ENCODE data around the gene PACSIN2.
"Not testable (repeated sequence)": the region's sequence is repeated elsewhere in the genome, so short reads cannot be mapped to it uniquely, and the experiment has no call there.

Gene PACSIN2

DNA sequence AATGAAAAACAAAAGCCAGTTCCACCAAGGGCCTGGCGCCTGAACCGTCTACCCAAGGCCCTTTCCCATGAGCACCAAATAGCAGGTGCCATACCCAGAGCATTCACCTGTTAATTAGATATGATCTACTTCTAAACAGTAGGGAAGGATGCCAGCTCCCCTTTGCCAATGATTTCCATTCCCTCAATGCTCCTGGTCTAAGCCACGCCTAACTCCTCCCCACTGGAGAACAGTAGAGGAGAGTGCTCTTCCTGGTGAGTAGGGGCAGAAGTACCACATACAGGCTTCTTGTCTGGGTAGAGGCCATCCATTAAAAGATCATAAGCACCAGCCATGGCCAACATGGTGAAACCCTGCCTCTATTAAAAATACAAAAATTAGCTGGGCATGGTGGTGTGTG lies 40.7 kb downstream of the PACSIN2 start:
- TF ChIP-seq, protein P1, sequence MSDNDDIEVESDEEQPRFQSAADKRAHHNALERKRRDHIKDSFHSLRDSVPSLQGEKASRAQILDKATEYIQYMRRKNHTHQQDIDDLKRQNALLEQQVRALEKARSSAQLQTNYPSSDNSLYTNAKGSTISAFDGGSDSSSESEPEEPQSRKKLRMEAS (IDR thresholded peaks at IDR 0.05; ENCODE audit: low read depth, low read length), result no peak
- TF ChIP-seq, protein P2, sequence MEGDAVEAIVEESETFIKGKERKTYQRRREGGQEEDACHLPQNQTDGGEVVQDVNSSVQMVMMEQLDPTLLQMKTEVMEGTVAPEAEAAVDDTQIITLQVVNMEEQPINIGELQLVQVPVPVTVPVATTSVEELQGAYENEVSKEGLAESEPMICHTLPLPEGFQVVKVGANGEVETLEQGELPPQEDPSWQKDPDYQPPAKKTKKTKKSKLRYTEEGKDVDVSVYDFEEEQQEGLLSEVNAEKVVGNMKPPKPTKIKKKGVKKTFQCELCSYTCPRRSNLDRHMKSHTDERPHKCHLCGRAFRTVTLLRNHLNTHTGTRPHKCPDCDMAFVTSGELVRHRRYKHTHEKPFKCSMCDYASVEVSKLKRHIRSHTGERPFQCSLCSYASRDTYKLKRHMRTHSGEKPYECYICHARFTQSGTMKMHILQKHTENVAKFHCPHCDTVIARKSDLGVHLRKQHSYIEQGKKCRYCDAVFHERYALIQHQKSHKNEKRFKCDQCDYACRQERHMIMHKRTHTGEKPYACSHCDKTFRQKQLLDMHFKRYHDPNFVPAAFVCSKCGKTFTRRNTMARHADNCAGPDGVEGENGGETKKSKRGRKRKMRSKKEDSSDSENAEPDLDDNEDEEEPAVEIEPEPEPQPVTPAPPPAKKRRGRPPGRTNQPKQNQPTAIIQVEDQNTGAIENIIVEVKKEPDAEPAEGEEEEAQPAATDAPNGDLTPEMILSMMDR (IDR thresholded peaks at IDR 0.05; ENCODE audit: low read depth, low read length), result no peak
- TF ChIP-seq POLR2A (IDR thresholded peaks at IDR 0.05; ENCODE audit: extremely low read depth, insufficient read length), result no peak
- TF ChIP-seq MYC (IDR thresholded peaks at IDR 0.05; ENCODE audit: low read depth, low read length), result no peak
- no peak overlapping the region for H3K4me3 ChIP-seq (ENCODE audit: low read depth, low read length)
- no peak for DNase-seq (ENCODE audit: low read depth)

DNA sequence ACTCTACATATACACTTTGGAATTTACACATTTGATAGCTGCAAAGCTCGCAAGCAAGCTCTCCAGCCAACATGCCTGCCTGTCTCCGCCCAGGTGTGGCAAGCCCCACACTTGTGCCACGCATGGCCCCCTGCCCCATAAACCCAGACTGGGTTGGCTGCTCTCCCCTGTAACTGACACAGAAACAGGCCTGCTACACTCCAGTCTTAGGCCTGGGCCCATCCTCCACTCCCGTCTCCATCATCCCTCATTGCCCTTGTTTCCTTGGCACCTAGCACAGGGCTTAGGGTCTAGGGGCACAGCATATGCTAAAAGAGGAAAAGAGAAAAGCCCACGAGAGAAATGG lies 41.4 kb downstream of the PACSIN2 start:
- DNase-seq (ENCODE audit: low read depth), result no peak
- no peak overlapping the region for H3K4me3 ChIP-seq (ENCODE audit: low read depth, low read length)
- TF ChIP-seq MYC (IDR thresholded peaks at IDR 0.05; ENCODE audit: low read depth, low read length) (no peak), POLR2A (IDR thresholded peaks at IDR 0.05; ENCODE audit: extremely low read depth, insufficient read length) (no peak)
- TF ChIP-seq, protein P1 (IDR thresholded peaks at IDR 0.05; ENCODE audit: low read depth, low read length), result no peak
- TF ChIP-seq, protein P2 (IDR thresholded peaks at IDR 0.05; ENCODE audit: low read depth, low read length), result no peak

DNA sequence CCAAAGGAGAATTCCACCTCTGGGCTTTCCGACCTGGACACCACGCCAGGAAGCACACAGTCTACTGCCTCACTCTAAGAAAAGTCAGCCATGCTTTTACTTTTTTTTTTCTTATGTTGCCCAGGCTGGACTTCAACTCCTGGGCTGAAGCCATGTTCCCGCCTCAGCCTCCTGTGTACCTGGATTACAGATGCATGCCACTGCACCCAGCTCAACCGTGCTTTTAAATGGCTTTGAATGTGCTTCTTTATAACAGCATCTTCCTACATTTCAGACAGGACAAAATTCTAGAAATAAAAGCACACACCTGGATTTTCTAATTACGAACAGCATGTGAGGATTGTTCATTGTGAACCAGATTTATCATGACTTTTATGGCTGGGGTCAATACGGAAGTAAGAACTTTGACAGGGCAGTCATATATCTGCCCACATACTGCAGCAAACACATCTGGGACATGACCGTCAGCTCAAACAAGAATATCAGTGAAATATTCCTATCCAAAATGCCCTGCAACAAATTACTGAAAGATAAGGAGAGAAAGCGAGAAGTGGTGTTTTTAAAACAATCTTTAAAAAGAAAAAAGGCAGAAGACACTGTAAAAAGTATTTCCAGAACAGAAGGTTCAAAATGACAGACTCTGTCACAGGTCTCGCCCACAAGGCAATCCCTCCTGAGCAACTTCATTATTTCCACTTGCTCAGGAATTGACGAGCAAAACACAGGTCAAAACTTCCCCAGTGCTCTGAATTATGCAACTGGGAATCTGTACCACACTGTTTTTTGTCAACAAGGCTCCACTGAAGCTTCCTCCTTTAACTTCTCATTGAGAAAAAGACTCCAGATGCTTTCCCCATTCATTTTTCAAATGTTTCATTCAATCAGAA lies 42.1 kb downstream of the PACSIN2 start:
- TF ChIP-seq, protein P1 (IDR thresholded peaks at IDR 0.05; ENCODE audit: low read depth, low read length), result no peak
- TF ChIP-seq, protein P2 (IDR thresholded peaks at IDR 0.05; ENCODE audit: low read depth, low read length), result no peak
- no peak overlapping the region for H3K4me3 ChIP-seq (ENCODE audit: low read depth, low read length)
- DNase-seq (ENCODE audit: low read depth), result peak; percentile 66

DNA sequence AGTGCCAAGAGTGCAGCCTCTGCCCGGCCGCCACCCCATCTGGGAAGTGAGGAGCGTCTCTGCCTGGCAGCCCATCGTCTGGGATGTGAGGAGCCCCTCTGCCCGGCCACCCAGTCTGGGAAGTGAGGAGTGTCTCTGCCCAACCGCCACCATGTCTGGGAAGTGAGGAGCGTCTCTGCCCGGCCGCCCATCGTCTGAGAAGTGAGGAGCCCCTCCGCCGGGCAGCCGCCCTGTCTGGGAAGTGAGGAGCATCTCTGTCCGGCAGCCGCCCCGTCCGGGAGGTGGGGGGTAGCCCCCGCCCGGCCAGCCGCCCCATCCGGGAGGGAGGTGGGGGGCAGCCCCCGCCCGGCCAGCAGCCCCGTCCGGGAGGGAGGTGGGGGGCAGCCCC lies 43.5 kb downstream of the PACSIN2 start:
- not testable (repeated sequence) for H3K4me3 ChIP-seq (ENCODE audit: low read depth, low read length); DNase-seq (ENCODE audit: low read depth)

DNA sequence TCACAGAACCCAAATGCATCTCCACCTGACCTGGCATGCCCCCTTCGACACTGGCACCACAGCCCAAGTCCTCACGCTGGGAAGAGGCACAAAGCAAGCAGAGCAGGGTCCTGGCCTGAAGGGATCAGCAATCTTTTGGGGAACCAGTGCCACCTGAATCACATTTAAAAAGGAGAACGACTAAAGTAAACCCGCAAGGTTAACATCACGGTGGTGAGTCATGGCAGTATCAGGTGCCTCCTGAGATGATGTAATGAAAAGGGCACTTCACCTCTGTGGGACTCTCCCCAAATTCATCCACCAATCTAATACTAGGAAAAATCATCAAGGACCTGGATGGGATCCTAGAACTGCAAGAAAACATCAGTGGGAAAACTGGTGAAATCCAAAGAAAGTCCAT lies 44.9 kb downstream of the PACSIN2 start:
- no peak overlapping the region for H3K4me3 ChIP-seq (ENCODE audit: low read depth, low read length)
- no peak for DNase-seq (ENCODE audit: low read depth)
- TF ChIP-seq, protein P1 (IDR thresholded peaks at IDR 0.05; ENCODE audit: low read depth, low read length), result no peak
- TF ChIP-seq, protein P2 (IDR thresholded peaks at IDR 0.05; ENCODE audit: low read depth, low read length), result no peak
- TF ChIP-seq MYC (IDR thresholded peaks at IDR 0.05; ENCODE audit: low read depth, low read length) (no peak), POLR2A (IDR thresholded peaks at IDR 0.05; ENCODE audit: extremely low read depth, insufficient read length) (no peak)

DNA sequence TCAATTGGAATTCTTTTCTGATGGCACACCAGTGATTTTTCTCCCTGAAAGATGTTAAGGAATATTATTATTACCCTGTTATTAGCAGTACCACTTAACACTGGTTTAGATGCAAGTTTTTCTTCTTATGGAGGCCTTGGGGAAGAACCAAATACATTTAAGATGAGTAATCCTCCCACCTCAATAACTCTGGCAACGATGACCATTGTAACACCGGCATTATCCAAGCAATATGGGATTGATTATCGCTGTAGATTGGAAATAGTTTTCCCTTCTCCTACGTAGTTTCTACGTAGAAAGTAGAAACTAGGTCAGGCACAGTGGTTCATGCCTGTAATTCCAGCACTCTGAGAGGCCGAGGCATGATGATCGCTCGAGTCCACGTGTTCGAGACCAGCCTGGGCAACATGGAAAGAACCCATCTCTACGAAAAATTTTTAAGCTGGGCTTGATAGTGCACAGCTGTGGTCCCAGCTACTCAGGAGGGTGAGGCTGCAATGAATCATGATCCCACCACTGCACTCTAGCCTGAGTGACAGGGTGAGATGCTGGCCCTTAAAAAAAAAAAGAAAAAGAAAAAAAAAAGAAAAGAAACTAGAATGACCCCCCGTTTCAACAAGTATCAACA lies 45.5 kb downstream of the PACSIN2 start:
- H3K4me3 ChIP-seq (ENCODE audit: low read depth, low read length), result no peak overlapping the region
- TF ChIP-seq MYC (IDR thresholded peaks at IDR 0.05; ENCODE audit: low read depth, low read length) (no peak), POLR2A (IDR thresholded peaks at IDR 0.05; ENCODE audit: extremely low read depth, insufficient read length) (no peak)
- TF ChIP-seq, protein P2 (IDR thresholded peaks at IDR 0.05; ENCODE audit: low read depth, low read length), result no peak
- TF ChIP-seq, protein P1 (IDR thresholded peaks at IDR 0.05; ENCODE audit: low read depth, low read length), result no peak
- DNase-seq (ENCODE audit: low read depth), result no peak
